UCSD-AML1 (cell line): Measurements from ENCODE around the gene PHLDB2.

Experiments used
- DNase-seq: peaks from one replicate; lab custom pipeline; 2025; ENCODE audit not compliant: unreplicated experiment; lab: John Stamatoyannopoulos, UW

Gene PHLDB2

GRCh38 chr3:112013784-112014143 is 154.7 kb downstream of the PHLDB2 start:
- no peak for DNase-seq

GRCh38 chr3:112017091-112017490 is 158.0 kb downstream of the PHLDB2 start:
- no peak for DNase-seq

GRCh38 chr3:112018712-112019111 is 159.6 kb downstream of the PHLDB2 start:
- DNase-seq, result no peak

GRCh38 chr3:112019716-112020115 is 160.7 kb downstream of the PHLDB2 start:
- no peak for DNase-seq

GRCh38 chr3:112020674-112021085 is 161.6 kb downstream of the PHLDB2 start:
- no peak for DNase-seq
